Natural killer cell (primary cell): ENCODE data around the gene ZNF277. TPM values are rescaled to one million over a fixed set of nuclear protein-coding genes. Genes with fewer than 3 reads are reported as not detected.

Experiments used
- ATAC-seq, 3 donors: fragments of 150-1000 bp in 2 of 3; fragments of 200-7000 bp in 1 of 3; cut with Tn5 transposase; 1 replicate in 1 of 3; 2 replicates in 2 of 3; pipeline ENCODE4 v1.10.0; 2021; ENCODE audit warnings: mild to moderate bottlenecking in 2 of 3, moderate library complexity in 2 of 3
- DNase-seq, 2 donors: peaks; one replicate each; pipeline versions ENCODE4 v3.0.0 to v3.0.0-alpha.2; 2013 to 2021; ENCODE audit warnings: mixed read lengths in 1 of 2
- H3K27ac ChIP-seq: one replicate; pipeline ENCODE4 v1.5.1; 2013; ENCODE audit warnings: mild to moderate bottlenecking, low read length
- H3K27me3 ChIP-seq: one replicate; pipeline ENCODE4 v1.6.1; 2013; ENCODE audit warnings: low read length; ENCODE audit not compliant: control insufficient read depth, insufficient read depth
- H3K36me3 ChIP-seq: one replicate; pipeline ENCODE4 v1.6.1; 2013; ENCODE audit warnings: low read length; ENCODE audit not compliant: control insufficient read depth, insufficient read depth
- H3K4me1 ChIP-seq: one replicate; pipeline ENCODE4 v1.6.1; 2013; ENCODE audit warnings: low read length; ENCODE audit not compliant: control insufficient read depth, insufficient read depth
- H3K4me3 ChIP-seq: one replicate; pipeline ENCODE4 v1.5.1; 2013; ENCODE audit warnings: low read length
- H3K9me3 ChIP-seq: one replicate; pipeline ENCODE4 v1.6.1; 2013; ENCODE audit warnings: low read length; ENCODE audit not compliant: control insufficient read depth, insufficient read depth
- H3K27ac Mint-ChIP-seq, 2 donors: one replicate each; pipeline ENCODE4 v1.8.0; 2022; ENCODE audit warnings: mild to moderate bottlenecking in 2 of 2, mixed read lengths in 2 of 2, moderate library complexity in 1 of 2
- H3K27me3 Mint-ChIP-seq, 2 donors: one replicate each; pipeline ENCODE4 v1.8.0; 2022; ENCODE audit warnings: low read depth in 2 of 2, mixed read lengths in 2 of 2
- H3K36me3 Mint-ChIP-seq: one replicate; pipeline ENCODE4 v1.8.0; 2022; ENCODE audit warnings: mixed read lengths
- H3K4me1 Mint-ChIP-seq, 2 donors: one replicate each; pipeline ENCODE4 v1.8.0; 2022; ENCODE audit warnings: mixed read lengths in 2 of 2
- H3K4me3 Mint-ChIP-seq: one replicate; pipeline ENCODE4 v1.8.0; 2022; ENCODE audit warnings: mild to moderate bottlenecking, moderate library complexity, mixed read lengths
- H3K9me3 Mint-ChIP-seq, 2 donors: one replicate each; pipeline ENCODE4 v1.8.0; 2022; ENCODE audit warnings: mixed read lengths in 2 of 2
- WGBS: methylation state at CpG from one replicate; pipeline ENCODE4 v1.1.7; 2013; ENCODE audit warnings: missing lambda C conversion rate; ENCODE audit not compliant: insufficient coverage; 5-methylcytosine and 5-hydroxymethylcytosine counted together
- intact Hi-C: fragments of 100-400 bp; cut with micrococcal nuclease; formaldehyde crosslinking; loops from one replicate; pipeline ENCODE4 v1.14.2; 2022
- total RNA-seq, 4 donors: library from RNA; stranded (reverse); fragments of 120-200 nt in 1 of 4; gene quantifications; one replicate each; pipeline versions ENCODE4 v1.2.3 to v1.2.4, GENCODE V29; 2013 to 2022
- TF ChIP-seq, protein P1 (sequence below): fragments of 200-600 bp; IDR thresholded peaks from one replicate; pipeline ENCODE4 v1.8.0; 2022; ENCODE audit warnings: antibody characterized with exemption

Gene ZNF277
- total RNA-seq, 3 donors from 2014 or later (not counting 1 experiment from before 2014, with no cell fraction given), result 13.0 to 20.8 (median 16.7) TPM

GRCh38 chr7:112193915-112194502 is 12.5 kb upstream of the ZNF277 start:
- Mint-ChIP-seq H3K4me1 (no peaks in the 10 kb centered on the region), H3K4me3 (no peak overlapping the region), H3K36me3 (no peaks in the 10 kb centered on the region), H3K27ac (no peak overlapping the region), H3K9me3 (peaks cover 0 to 3% of the 10 kb centered on the region in 2 donors), H3K27me3 (peaks cover 20 to 70% of the 10 kb centered on the region in 2 donors)
- no peaks in the 10 kb centered on the region for H3K9me3 ChIP-seq
- H3K27ac ChIP-seq, result no peak overlapping the region
- H3K4me1 ChIP-seq, result no peaks in the 10 kb centered on the region
- TF ChIP-seq, protein P1, sequence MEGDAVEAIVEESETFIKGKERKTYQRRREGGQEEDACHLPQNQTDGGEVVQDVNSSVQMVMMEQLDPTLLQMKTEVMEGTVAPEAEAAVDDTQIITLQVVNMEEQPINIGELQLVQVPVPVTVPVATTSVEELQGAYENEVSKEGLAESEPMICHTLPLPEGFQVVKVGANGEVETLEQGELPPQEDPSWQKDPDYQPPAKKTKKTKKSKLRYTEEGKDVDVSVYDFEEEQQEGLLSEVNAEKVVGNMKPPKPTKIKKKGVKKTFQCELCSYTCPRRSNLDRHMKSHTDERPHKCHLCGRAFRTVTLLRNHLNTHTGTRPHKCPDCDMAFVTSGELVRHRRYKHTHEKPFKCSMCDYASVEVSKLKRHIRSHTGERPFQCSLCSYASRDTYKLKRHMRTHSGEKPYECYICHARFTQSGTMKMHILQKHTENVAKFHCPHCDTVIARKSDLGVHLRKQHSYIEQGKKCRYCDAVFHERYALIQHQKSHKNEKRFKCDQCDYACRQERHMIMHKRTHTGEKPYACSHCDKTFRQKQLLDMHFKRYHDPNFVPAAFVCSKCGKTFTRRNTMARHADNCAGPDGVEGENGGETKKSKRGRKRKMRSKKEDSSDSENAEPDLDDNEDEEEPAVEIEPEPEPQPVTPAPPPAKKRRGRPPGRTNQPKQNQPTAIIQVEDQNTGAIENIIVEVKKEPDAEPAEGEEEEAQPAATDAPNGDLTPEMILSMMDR, result no peak
- ATAC-seq (no peak), DNase-seq (no peak)
- H3K27me3 ChIP-seq, result no peaks in the 10 kb centered on the region
- H3K4me3 ChIP-seq, result no peak overlapping the region
- H3K36me3 ChIP-seq, result no peaks in the 10 kb centered on the region
- intact Hi-C loops, result no loop called here

DNA sequence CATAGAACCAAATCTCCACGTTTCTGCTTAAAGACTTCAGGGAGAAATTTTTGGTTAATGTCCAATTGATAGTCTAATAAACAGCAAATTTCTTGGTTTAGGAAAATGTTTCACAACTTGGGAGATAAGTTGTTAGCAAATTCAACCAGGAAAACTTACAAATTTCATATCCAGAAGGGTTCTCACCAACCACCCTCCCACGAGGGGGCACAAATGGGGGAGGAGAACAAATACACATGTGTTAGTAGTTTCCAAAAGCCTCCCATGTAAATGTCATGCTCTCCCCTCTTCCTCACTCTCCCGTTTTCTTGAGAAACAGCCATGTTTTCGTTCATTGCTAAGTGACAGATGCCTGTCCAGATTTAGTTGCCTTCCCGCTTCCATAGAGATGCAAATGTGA is 10.8 kb upstream of the ZNF277 start:
- no peaks in the 10 kb centered on the region for H3K36me3 ChIP-seq
- no peaks in the 10 kb centered on the region for H3K36me3 Mint-ChIP-seq
- H3K4me3 Mint-ChIP-seq, result no peak overlapping the region
- peaks cover 22 to 75% of the 10 kb centered on the region in 2 donors for H3K27me3 Mint-ChIP-seq
- WGBS, result 89% methylated on average over 5 of the region's 5 CpGs
- no peaks in the 10 kb centered on the region for H3K4me1 ChIP-seq
- no peak for ATAC-seq
- H3K27ac ChIP-seq, result no peak overlapping the region
- H3K4me1 Mint-ChIP-seq, result no peaks in the 10 kb centered on the region
- intact Hi-C loops, result no loop called here
- no peak overlapping the region for H3K4me3 ChIP-seq
- TF ChIP-seq, protein P1, result no peak
- H3K27ac Mint-ChIP-seq, result no peak overlapping the region
- no peaks in the 10 kb centered on the region for H3K9me3 ChIP-seq
- no peak for DNase-seq
- peaks cover 2% of the 10 kb centered on the region for H3K27me3 ChIP-seq
- peaks cover 0 to 3% of the 10 kb centered on the region in 2 donors for H3K9me3 Mint-ChIP-seq

DNA sequence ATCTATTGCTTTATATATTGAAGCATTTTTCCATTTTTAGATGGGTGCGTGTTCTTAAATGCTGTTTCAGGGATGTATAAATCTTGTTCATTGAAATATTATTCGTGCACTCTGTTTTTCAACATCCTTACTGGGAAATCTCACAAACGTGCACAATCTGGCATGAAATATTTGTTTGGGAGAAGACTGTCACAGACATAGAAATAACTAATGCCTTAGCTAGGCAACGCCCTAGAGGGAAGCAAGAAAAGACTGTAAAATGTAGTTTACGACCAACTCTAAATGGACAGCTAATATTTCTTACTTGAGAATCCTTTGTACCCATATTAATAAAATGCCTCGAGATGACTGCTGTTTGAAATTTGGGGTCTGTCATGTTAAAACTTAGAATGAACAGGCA is 9.2 kb upstream of the ZNF277 start:
- DNase-seq, result no peak
- Histone ChIP-seq H3K4me1 (no peaks in the 10 kb centered on the region), H3K27ac (no peak overlapping the region), H3K9me3 (no peaks in the 10 kb centered on the region), H3K27me3 (peaks cover 13% of the 10 kb centered on the region), H3K36me3 (no peaks in the 10 kb centered on the region), H3K4me3 (no peak overlapping the region)
- WGBS, result 82% methylated on average over 5 of the region's 6 CpGs
- TF ChIP-seq, protein P1, result no peak
- Mint-ChIP-seq H3K9me3 (peaks cover 0 to 3% of the 10 kb centered on the region in 2 donors), H3K4me3 (no peak overlapping the region), H3K27me3 (peaks cover 36 to 90% of the 10 kb centered on the region in 2 donors), H3K27ac (no peak overlapping the region), H3K4me1 (no peaks in the 10 kb centered on the region), H3K36me3 (no peaks in the 10 kb centered on the region)
- intact Hi-C loops, result no loop called here
- ATAC-seq, result no peak
